HG02678 (cell line): ENCODE measurements around the gene STH.
"Not testable (repeated sequence)": the region's sequence is repeated elsewhere in the genome, so short reads cannot be mapped to it uniquely, and the experiment has no call there.

Source experiments
- ATAC-seq: cut with Tn5 transposase; IDR thresholded peaks from one replicate; pipeline ENCODE4 v1.9.1; 2021; ENCODE audit warnings: mild to moderate bottlenecking, moderate library complexity; ENCODE audit not compliant: unreplicated experiment

Gene STH

GRCh38 chr17:45998987-45999899 is at the start of gene STH:
Gene STH, plus strand, starts transcription at chr17:45999250. Its CDS starts 30 bp downstream, at chr17:45999280.
- no peak for ATAC-seq

- no peak for ATAC-seq
Measured at GRCh38 chr17:45949755-45950320, 49.2 kb upstream of the STH start.

GRCh38 chr17:45950888-45951287 is 48.2 kb upstream of the STH start:
- ATAC-seq = no peak

GRCh38 chr17:45951403-45951802 is 47.6 kb upstream of the STH start:
- ATAC-seq = no peak

GRCh38 chr17:45951941-45952340 is 47.1 kb upstream of the STH start:
- ATAC-seq = no peak

GRCh38 chr17:45952814-45953320 is 46.2 kb upstream of the STH start:
- ATAC-seq = no peak

GRCh38 chr17:45953561-45953960 is 45.5 kb upstream of the STH start:
- ATAC-seq = no peak

GRCh38 chr17:45954914-45955313 is 44.1 kb upstream of the STH start:
- no peak for ATAC-seq

GRCh38 chr17:45955326-45955725 is 43.7 kb upstream of the STH start:
- ATAC-seq = no peak

- ATAC-seq = no peak
Measured at GRCh38 chr17:45956090-45956489, 43.0 kb upstream of the STH start.

GRCh38 chr17:45956746-45957145 is 42.3 kb upstream of the STH start:
- not testable (repeated sequence) for ATAC-seq

GRCh38 chr17:45958307-45958706 is 40.7 kb upstream of the STH start:
- no peak for ATAC-seq

GRCh38 chr17:45958994-45959665 is 39.9 kb upstream of the STH start:
- no peak for ATAC-seq

- no peak for ATAC-seq
Measured at GRCh38 chr17:45960311-45960710, 38.7 kb upstream of the STH start.

GRCh38 chr17:45961206-45961605 is 37.8 kb upstream of the STH start:
- no peak for ATAC-seq

- ATAC-seq = no peak
Measured at GRCh38 chr17:45962221-45962972, 36.7 kb upstream of the STH start.

- no peak for ATAC-seq
Measured at GRCh38 chr17:45963283-45963682, 35.8 kb upstream of the STH start.

- no peak for ATAC-seq
Measured at GRCh38 chr17:45963889-45964288, 35.2 kb upstream of the STH start.

- no peak for ATAC-seq
Measured at GRCh38 chr17:45964634-45965033, 34.4 kb upstream of the STH start.

GRCh38 chr17:45965812-45966211 is 33.2 kb upstream of the STH start:
- ATAC-seq = no peak
